SU-DHL-6 (cell line): Measurements from ENCODE around the gene TMEM151B.

Experiments used
- H2AFZ ChIP-seq: fragments of 200-600 bp; sonication (generic); 2 replicates; pipeline ENCODE4 v1.6.1; 2014; ENCODE audit warnings: low read depth, mild to moderate bottlenecking, moderate library complexity, mixed read lengths, antibody characterized with exemption, low read length; ENCODE audit not compliant: severe bottlenecking
- H3F3A ChIP-seq: fragments of 200-600 bp; shearing (Covaris generic); 2 replicates; pipeline ENCODE4 v1.6.0; 2016; ENCODE audit warnings: antibody characterized with exemption, mild to moderate bottlenecking; ENCODE audit not compliant: insufficient read depth
- H3K27ac ChIP-seq: fragments of 200-600 bp; sonication (generic); 2 replicates; pipeline ENCODE4 v1.5.1; 2016; ENCODE audit warnings: low read depth, mild to moderate bottlenecking, low read length, moderate library complexity, mixed read lengths
- H3K27me3 ChIP-seq: fragments of 200-600 bp; sonication (generic), shearing (Covaris generic); 2 replicates; pipeline ENCODE4 v1.6.0; 2014; ENCODE audit warnings: mild to moderate bottlenecking, low read length
- H3K36me3 ChIP-seq: fragments of 200-600 bp; sonication (generic); 2 replicates; pipeline ENCODE4 v1.6.1; 2014; ENCODE audit warnings: mild to moderate bottlenecking, low read length, mixed read lengths
- H3K4me2 ChIP-seq: fragments of 300-600, 200-600 bp; shearing (Covaris generic), sonication (generic); 2 replicates; pipeline ENCODE4 v1.6.0; 2014; ENCODE audit warnings: low read length, low read depth, mild to moderate bottlenecking; ENCODE audit not compliant: poor library complexity, severe bottlenecking
- H3K4me3 ChIP-seq: fragments of 200-600 bp; sonication (generic); 2 replicates; pipeline ENCODE4 v1.5.1; 2014; ENCODE audit warnings: antibody characterized with exemption, low read length, mild to moderate bottlenecking, mixed read lengths; ENCODE audit not compliant: insufficient read depth, poor library complexity, severe bottlenecking
- H3K79me2 ChIP-seq: fragments of 200-600 bp; sonication (generic); 2 replicates; pipeline ENCODE4 v1.6.1; 2014; ENCODE audit warnings: mild to moderate bottlenecking, low read length, moderate library complexity; ENCODE audit not compliant: insufficient read depth
- H3K9ac ChIP-seq: fragments of 200-600 bp; sonication (generic); 2 replicates; pipeline ENCODE4 v1.7.0; 2014; ENCODE audit warnings: mild to moderate bottlenecking, low read length
- H3K9me2 ChIP-seq: fragments of 200-600 bp; sonication (generic); replicated peaks from 2 replicates; pipeline ENCODE4 v1.6.1; 2014; ENCODE audit warnings: low read length; ENCODE audit not compliant: insufficient read depth
- H3K9me3 ChIP-seq: fragments of 200-600 bp; sonication (generic); 2 replicates; pipeline ENCODE4 v1.6.1; 2014; ENCODE audit warnings: low read length, mixed read lengths; ENCODE audit not compliant: insufficient read depth
- H4K20me1 ChIP-seq: fragments of 200-600 bp; sonication (generic); 2 replicates; pipeline ENCODE4 v1.6.1; 2014; ENCODE audit warnings: low read depth, mild to moderate bottlenecking, antibody characterized with exemption, low read length, moderate library complexity, mixed read lengths
- CTCF ChIP-seq: fragments of 200-600 bp; sonication (generic); IDR thresholded peaks from one replicate; pipeline ENCODE4 v1.5.1; 2017; ENCODE audit warnings: antibody characterized with exemption, mild to moderate bottlenecking, low read length, moderate library complexity; ENCODE audit not compliant: insufficient read depth, poor library complexity, severe bottlenecking
- EZH2phosphoT487 ChIP-seq: fragments of 200-600 bp; sonication (generic), shearing (Covaris generic); conservative IDR thresholded peaks from 2 replicates; pipeline ENCODE4 v1.6.1; 2018; ENCODE audit warnings: mild to moderate bottlenecking, antibody characterized with exemption, low read length, moderate library complexity, mixed read lengths

TMEM151B gene

DNA sequence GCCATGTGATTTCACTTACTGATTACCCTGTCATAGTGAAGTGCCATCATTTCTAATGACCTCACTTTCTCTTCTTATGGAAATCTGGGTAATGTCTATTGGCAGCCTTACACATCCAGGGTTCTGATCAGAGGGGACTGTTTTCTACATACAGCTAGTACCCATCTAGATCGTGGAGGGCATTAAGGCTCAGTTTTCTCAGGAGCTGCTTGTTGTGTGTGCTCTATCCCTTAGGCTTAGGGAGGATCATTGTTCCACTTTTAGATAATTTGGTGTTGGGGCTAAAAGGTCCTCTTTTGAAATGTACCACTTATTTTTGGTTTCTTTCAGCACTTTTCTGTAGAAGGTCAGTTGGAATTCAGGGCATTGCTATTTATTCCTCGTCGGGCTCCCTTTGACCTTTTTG is 19.5 kb upstream of the TMEM151B start:
- Histone ChIP-seq H3K9ac (no peak overlapping the region), H3K27me3 (no peaks in the 10 kb centered on the region), H3K4me2 (no peak overlapping the region), H3K9me2 (no peaks in the 10 kb centered on the region), H2AFZ (no peak overlapping the region), H3K9me3 (no peaks in the 10 kb centered on the region), H3K79me2 (peaks cover 39% of the 10 kb centered on the region), H4K20me1 (peaks cover 50% of the 10 kb centered on the region), H3K27ac (no peak overlapping the region), H3K36me3 (peaks cover 55% of the 10 kb centered on the region), H3K4me3 (no peak overlapping the region), H3F3A (peaks cover 86% of the 10 kb centered on the region)
- no peak for TF ChIP-seq EZH2phosphoT487

DNA sequence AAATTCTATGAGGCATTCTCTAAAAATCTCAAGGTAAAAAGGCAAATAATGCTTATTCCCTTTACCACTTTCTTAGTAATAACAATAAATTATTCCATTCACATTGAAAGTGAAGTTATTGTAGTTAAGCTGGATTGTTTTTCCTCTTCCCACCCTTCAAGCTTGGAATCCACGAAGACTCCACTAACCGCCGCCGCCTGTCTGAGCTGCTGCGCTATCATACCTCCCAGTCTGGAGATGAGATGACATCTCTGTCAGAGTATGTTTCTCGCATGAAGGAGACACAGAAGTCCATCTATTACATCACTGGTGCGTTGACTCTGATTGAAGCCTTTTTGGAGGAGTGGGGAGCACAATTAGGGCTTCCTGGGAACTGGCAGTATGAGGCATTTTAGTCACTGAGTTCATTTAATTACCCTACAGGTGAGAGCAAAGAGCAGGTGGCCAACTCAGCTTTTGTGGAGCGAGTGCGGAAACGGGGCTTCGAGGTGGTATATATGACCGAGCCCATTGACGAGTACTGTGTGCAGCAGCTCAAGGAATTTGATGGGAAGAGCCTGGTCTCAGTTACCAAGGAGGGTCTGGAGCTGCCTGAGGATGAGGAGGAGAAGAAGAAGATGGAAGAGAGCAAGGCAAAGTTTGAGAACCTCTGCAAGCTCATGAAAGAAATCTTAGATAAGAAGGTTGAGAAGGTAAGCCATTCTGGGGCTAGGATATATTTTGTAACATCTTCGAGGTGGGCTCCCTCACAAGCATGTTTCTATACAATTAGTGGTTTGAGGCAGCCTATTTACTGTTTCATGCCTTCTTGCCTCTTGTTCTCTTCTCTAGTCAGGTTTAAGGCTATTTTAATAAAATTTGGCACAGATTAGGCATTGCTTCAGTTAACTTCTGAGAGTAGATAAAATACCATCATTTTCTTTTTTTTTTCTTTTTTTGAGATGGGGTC is 18.4 kb upstream of the TMEM151B start:
- Histone ChIP-seq H3K79me2 (peaks cover 43% of the 10 kb centered on the region), H3K9me3 (no peaks in the 10 kb centered on the region), H2AFZ (no peak overlapping the region), H3K36me3 (peaks cover 55% of the 10 kb centered on the region), H3K9ac (no peak overlapping the region), H3F3A (peaks cover 98% of the 10 kb centered on the region), H3K4me3 (no peak overlapping the region), H3K9me2 (no peaks in the 10 kb centered on the region), H3K27me3 (no peaks in the 10 kb centered on the region), H4K20me1 (peaks cover 50% of the 10 kb centered on the region), H3K27ac (no peak overlapping the region), H3K4me2 (no peak overlapping the region)
- TF ChIP-seq EZH2phosphoT487 = no peak
- no peak for TF ChIP-seq CTCF

DNA sequence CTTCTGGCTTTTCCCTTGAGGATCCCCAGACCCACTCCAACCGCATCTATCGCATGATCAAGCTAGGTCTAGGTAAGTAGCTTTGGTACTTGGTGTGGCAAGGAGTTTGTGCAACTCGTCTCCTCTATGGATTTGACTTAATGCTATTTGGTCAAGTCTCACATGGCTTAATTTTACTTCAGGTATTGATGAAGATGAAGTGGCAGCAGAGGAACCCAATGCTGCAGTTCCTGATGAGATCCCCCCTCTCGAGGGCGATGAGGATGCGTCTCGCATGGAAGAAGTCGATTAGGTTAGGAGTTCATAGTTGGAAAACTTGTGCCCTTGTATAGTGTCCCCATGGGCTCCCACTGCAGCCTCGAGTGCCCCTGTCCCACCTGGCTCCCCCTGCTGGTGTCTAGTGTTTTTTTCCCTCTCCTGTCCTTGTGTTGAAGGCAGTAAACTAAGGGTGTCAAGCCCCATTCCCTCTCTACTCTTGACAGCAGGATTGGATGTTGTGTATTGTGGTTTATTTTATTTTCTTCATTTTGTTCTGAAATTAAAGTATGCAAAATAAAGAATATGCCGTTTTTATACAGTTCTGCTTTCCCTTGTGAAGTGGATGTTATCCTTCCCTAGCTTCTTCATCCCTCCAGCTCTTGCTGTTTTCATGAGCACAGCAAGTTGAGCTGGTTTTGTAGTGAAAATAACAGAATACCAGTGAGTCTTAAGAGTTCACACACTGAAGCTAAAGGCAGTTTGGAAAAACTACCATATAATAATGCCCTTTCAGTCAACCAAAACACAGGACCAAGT is 16.7 kb upstream of the TMEM151B start:
- peaks cover 44% of the 10 kb centered on the region for H3K36me3 ChIP-seq
- peaks cover 39% of the 10 kb centered on the region for H4K20me1 ChIP-seq
- no peak overlapping the region for H3K4me3 ChIP-seq
- TF ChIP-seq CTCF (peak; percentile 85), EZH2phosphoT487 (no peak)
- H2AFZ ChIP-seq = no peak overlapping the region
- H3K4me2 ChIP-seq = peak overlapping the region; percentile 83
- peak overlapping the region; percentile 71; the same call in 1 of the 2 replicates for H3K27ac ChIP-seq
- no peaks in the 10 kb centered on the region for H3K27me3 ChIP-seq
- no peak overlapping the region for H3K9ac ChIP-seq
- H3F3A ChIP-seq = peaks cover 95% of the 10 kb centered on the region
- no peaks in the 10 kb centered on the region for H3K9me3 ChIP-seq
- peaks cover 30% of the 10 kb centered on the region for H3K79me2 ChIP-seq
- H3K9me2 ChIP-seq = no peaks in the 10 kb centered on the region
